Heart right ventricle (tissue), 16 donors: ENCODE measurements around the gene DMBT1. TPM values are rescaled to one million over a fixed set of nuclear protein-coding genes. Genes with fewer than 3 reads are reported as not detected.
A peak's percentile ranks its signal among the peaks of the same experiment; 100 is the strongest.

Source experiments
- ATAC-seq, 8 donors: fragments of 200-7000 bp; cut with Tn5 transposase; one replicate each; pipeline ENCODE4 v1.9.1; 2020; ENCODE audit warnings: mild to moderate bottlenecking in 8 of 8, moderate library complexity in 8 of 8, moderate number of reproducible peaks in 1 of 8
- DNase-seq, 2 donors: peaks; one replicate each; pipeline ENCODE4 v3.0.0-alpha.2; 2020
- H3K27ac ChIP-seq, 10 donors: fragments of 200-600 bp; sonication (generic) in 2 of 10; one replicate each; pipeline versions ENCODE4 v1.5.0 to v1.8.0; 2020 to 2022; ENCODE audit warnings: mild to moderate bottlenecking in 3 of 10
- H3K27me3 ChIP-seq, 7 donors: fragments of 200-600 bp; one replicate each; pipeline ENCODE4 v1.8.0; 2021 to 2022; ENCODE audit warnings: mild to moderate bottlenecking in 2 of 7
- H3K36me3 ChIP-seq, 9 donors: fragments of 200-600 bp; sonication (generic) in 1 of 9; one replicate each; pipeline versions ENCODE4 v1.5.0 to v1.8.0; 2020 to 2022; ENCODE audit warnings: mild to moderate bottlenecking in 2 of 9
- H3K4me1 ChIP-seq, 9 donors: fragments of 200-600 bp; sonication (generic) in 1 of 9; one replicate each; pipeline versions ENCODE4 v1.5.0 to v1.8.0; 2020 to 2022; ENCODE audit warnings: mild to moderate bottlenecking in 4 of 9
- H3K4me3 ChIP-seq, 10 donors: fragments of 200-600 bp; sonication (generic) in 2 of 10; one replicate each; pipeline versions ENCODE4 v1.5.0 to v1.8.0; 2020 to 2022; ENCODE audit warnings: mild to moderate bottlenecking in 7 of 10, moderate library complexity in 2 of 10
- H3K9me3 ChIP-seq, 11 donors: fragments of 200-600 bp in 10 of 11; sonication (generic) in 2 of 11; one replicate each; pipeline versions ENCODE4 v1.5.0 to v1.8.0; 2013 to 2022; ENCODE audit warnings: mild to moderate bottlenecking in 2 of 11, control low read depth in 1 of 11, moderate library complexity in 1 of 11
- WGBS, 2 donors: extraction: QIAGEN DNeasy Blood & Tissue Kit; methylation state at CpG; one replicate each; pipeline ENCODE4 v1.1.7; 2013; ENCODE audit warnings: inconsistent platforms in 1 of 2; 5-methylcytosine and 5-hydroxymethylcytosine counted together
- intact Hi-C, 10 donors: fragments of 100-400 bp; cut with DNase I; formaldehyde crosslinking; loops; one replicate each; pipeline versions ENCODE4 v1.11.1 to v1.14.2; 2022
- polyA plus RNA-seq, 2 donors: library from polyadenylated mRNA; stranded (reverse); fragments of 200-250 nt; gene quantifications; one replicate each; pipeline ENCODE4 v1.2.3, GENCODE V29; 2013
- total RNA-seq, 10 donors: library from RNA; stranded (reverse); fragmentation: NEBNext Ultra II Directional in 3 of 10; extraction: Animal tissue kit (Norgen Biotek cat#: 25700) in 3 of 10; gene quantifications; one replicate each; pipeline versions ENCODE4 v1.2.1 to v1.2.4, GENCODE V29; 2021 to 2023
- TF ChIP-seq, protein P1 (sequence below), 9 donors: fragments of 200-600 bp; sonication (generic) in 2 of 9; IDR thresholded peaks; one replicate each; pipeline versions ENCODE4 v1.5.0 to v1.8.0; 2021 to 2022; ENCODE audit warnings: antibody characterized with exemption in 9 of 9, mild to moderate bottlenecking in 5 of 9, moderate library complexity in 1 of 9
- donor health status: Arrhythmogenic right ventricular cardiomyopathy.
- donor health status: ischemic (EF 13 %, LVEDD 7.1; RV severe dilation, severe dysfunction).
- donor health status: healthy with polysubstance abuse.
- donor health status: DM: no; HTN: yes; CAD: no.
- donor health status: DM: no; HTN: no; CAD: no.
- donor health status: ischemic (EF 25% LVEDD 6.9; RV normal size, moderate dysfunction).
- donor health status: ischemic (EF 25% LVEDD 5.7; RV mildly dilated, moderate dysfunction).
- donor health status: healthy.
- donor health status: DM: yes; HTN: yes; CAD: no.
- donor health status: Ischemic cardiomyopathy.
- donor health status: ischemic (EF 35%, LVEDD 5.7; RV mildly dilated, moderate dysfunction).
- donor health status: nonischemic (EF 11% LVEDD 7.7; RV severe dilation, severe dysfunction).
- donor health status: DM: yes; HTN: yes; CAD: no.
- donor health status: PGD.
- donor health status: ischemic (EF 29% LVEDD 5.4; RV normal size, mild dysfunction).
- donor health status: nonischemic (EF 23%, LVEDD 6.1; RV moderate dilation, normal function).

Gene DMBT1
- total and polyA plus RNA-seq, 12 donors, result 0.01 to 0.18 (median 0.05) TPM; not detected in 9

DNA sequence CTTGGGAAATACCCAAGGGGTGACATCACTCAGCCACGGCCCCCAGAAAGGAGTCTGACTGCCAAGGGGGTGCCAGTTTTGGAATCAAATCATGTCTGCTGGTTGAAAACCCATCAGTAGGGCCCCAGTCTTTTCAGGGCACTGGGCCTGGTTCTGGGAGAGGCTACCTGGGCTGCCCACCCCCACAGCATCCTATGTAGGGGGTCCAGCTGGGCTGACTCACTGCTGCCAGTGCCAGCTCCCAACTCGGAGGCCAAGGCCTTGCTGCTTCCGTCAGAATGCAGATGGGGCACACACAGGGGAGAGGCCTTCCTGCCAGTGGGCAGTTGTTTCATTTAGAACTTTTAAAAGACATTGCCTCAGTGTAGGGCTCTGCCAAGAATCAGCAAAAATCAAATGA lies 39.5 kb upstream of the DMBT1 start:
- 63 to 74% methylated on average over 3 of the region's 3 CpGs for WGBS, 2 donors
- ATAC-seq, result no peak
- Histone ChIP-seq H3K27ac (no peak overlapping the region), H3K36me3 (peaks cover 0 to 14% (median 0%) of the 10 kb centered on the region in 9 donors), H3K9me3 (peaks cover 0 to 6% (median 0%) of the 10 kb centered on the region in 11 donors), H3K4me1 (peaks cover 0 to 9% (median 4%) of the 10 kb centered on the region in 9 donors), H3K4me3 (no peak overlapping the region), H3K27me3 (no peaks in the 10 kb centered on the region)
- TF ChIP-seq, protein P1, sequence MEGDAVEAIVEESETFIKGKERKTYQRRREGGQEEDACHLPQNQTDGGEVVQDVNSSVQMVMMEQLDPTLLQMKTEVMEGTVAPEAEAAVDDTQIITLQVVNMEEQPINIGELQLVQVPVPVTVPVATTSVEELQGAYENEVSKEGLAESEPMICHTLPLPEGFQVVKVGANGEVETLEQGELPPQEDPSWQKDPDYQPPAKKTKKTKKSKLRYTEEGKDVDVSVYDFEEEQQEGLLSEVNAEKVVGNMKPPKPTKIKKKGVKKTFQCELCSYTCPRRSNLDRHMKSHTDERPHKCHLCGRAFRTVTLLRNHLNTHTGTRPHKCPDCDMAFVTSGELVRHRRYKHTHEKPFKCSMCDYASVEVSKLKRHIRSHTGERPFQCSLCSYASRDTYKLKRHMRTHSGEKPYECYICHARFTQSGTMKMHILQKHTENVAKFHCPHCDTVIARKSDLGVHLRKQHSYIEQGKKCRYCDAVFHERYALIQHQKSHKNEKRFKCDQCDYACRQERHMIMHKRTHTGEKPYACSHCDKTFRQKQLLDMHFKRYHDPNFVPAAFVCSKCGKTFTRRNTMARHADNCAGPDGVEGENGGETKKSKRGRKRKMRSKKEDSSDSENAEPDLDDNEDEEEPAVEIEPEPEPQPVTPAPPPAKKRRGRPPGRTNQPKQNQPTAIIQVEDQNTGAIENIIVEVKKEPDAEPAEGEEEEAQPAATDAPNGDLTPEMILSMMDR (IDR thresholded peaks at IDR 0.05), result no peak
- no peak for DNase-seq
- intact Hi-C loops, result no loop called here

DNA sequence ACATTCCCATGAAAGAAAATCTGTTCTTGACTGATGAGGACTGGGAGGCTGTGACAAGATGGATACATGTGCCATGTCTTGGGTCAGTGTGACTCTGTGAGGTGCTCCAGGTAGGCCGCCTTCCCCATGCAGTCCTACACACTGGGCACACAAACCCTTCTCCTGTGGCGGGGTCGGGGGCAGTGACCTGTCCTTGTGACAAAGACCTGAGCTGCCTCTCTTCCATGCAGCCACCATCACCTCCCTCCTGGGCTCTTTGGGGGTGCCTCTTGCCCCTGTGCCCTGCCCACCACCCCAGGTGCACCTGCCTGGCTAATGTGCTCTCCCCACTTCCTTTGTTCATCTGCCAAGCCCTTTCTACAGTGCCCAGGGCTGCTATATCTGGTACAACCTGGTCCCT lies 35.7 kb upstream of the DMBT1 start:
- ATAC-seq, result no peak
- Histone ChIP-seq H3K36me3 (no peaks in the 10 kb centered on the region), H3K4me3 (no peak overlapping the region), H3K9me3 (peaks cover 0 to 6% (median 0%) of the 10 kb centered on the region in 11 donors), H3K27me3 (no peaks in the 10 kb centered on the region), H3K27ac (no peak overlapping the region), H3K4me1 (peaks cover 0 to 15% (median 5%) of the 10 kb centered on the region in 9 donors)
- no peak for DNase-seq
- intact Hi-C loops, result loop anchor here in 3 of 10 donors (2.0 to 5.0 kb wide), 3 partner anchors 37 to 42 kb away; partner anchors contain the start of gene DMBT1 (in 1 of the 3)
- TF ChIP-seq, protein P1 (IDR thresholded peaks at IDR 0.05), result no peak
- WGBS, 2 donors, result 90 to 98% methylated on average over 3 of the region's 3 CpGs

DNA sequence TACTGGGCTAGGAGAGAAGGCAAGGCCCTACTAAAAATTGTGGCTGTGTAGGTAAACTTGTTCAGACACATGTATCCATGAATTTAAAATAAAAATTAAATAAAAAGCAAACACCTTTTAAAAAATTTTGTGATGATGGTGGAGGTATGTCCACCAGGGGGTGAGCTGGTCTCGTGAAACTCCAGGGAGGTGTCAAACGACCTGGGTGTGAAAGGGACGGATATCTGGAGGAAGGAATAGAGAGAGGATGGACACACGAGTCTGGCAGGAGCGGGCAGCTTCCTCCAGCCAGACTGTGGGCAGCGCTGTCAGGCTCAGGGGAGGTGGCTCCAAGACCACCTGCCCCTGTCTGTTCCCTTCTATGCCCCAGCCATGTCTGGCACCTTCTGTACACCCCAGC lies 34.8 kb upstream of the DMBT1 start:
- Histone ChIP-seq H3K27me3 (no peaks in the 10 kb centered on the region), H3K4me3 (no peak overlapping the region), H3K9me3 (peaks cover 0 to 6% (median 0%) of the 10 kb centered on the region in 11 donors), H3K36me3 (no peaks in the 10 kb centered on the region), H3K4me1 (peaks cover 0 to 20% (median 5%) of the 10 kb centered on the region in 9 donors), H3K27ac (no peak overlapping the region)
- no peak for ATAC-seq
- no peak for DNase-seq
- WGBS, 2 donors, result 44 to 47% methylated on average over 6 of the region's 6 CpGs
- TF ChIP-seq, protein P1 (IDR thresholded peaks at IDR 0.05), result peak in 8 of 9 donors; percentile 12 to 52 (median 30)
- intact Hi-C loops, result loop anchor here in 3 of 10 donors (2.0 to 5.0 kb wide), 3 partner anchors 37 to 42 kb away; partner anchors contain the start of gene DMBT1 (in 1 of the 3)

DNA sequence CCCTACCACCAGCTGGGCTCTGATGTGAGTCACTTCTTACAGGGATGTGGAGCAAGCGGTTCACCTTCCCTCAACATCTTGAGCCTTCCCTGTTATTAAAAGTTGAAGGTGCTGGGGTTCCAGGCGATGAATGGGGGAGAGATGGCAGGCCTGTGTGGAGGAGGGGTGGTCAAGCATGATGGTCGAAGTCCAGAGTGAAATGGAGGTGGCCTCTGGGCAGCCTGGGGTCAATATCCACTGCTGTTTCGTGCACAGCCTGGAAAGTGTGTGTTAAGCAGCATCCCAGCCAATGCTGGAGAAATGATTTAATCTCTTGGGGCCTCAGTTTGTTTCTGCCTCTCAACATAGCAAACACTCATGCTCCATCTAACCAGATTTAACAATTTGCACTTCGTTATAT lies 33.7 kb upstream of the DMBT1 start:
- TF ChIP-seq, protein P1 (IDR thresholded peaks at IDR 0.05), result no peak
- Histone ChIP-seq H3K4me3 (no peak overlapping the region), H3K9me3 (peaks cover 0 to 6% (median 0%) of the 10 kb centered on the region in 11 donors), H3K36me3 (no peaks in the 10 kb centered on the region), H3K4me1 (peaks cover 0 to 20% (median 5%) of the 10 kb centered on the region in 9 donors), H3K27me3 (no peaks in the 10 kb centered on the region), H3K27ac (no peak overlapping the region)
- WGBS, 2 donors, result 89 to 91% methylated on average over 5 of the region's 5 CpGs
- intact Hi-C loops, result loop anchor here in 2 of 10 donors (5.0 kb wide), 2 partner anchors 35 to 40 kb away; partner anchors contain the start of gene DMBT1 (in 1 of the 2)
- DNase-seq (no peak), ATAC-seq (no peak)
